GM21526 (cell line): ENCODE measurements around the gene EFCAB10.
A peak's percentile ranks its signal among the peaks of the same experiment; 100 is the strongest.
"Not testable (repeated sequence)": the region's sequence is repeated elsewhere in the genome, so short reads cannot be mapped to it uniquely, and the experiment has no call there.

Experiments
- ATAC-seq: cut with Tn5 transposase; IDR thresholded peaks from one replicate; pipeline ENCODE4 v1.9.1; 2021; ENCODE audit warnings: moderate library complexity; ENCODE audit not compliant: unreplicated experiment, low FRiP score

Gene EFCAB10

GRCh38 chr7:105599551-105599950 is 18.3 kb upstream of the EFCAB10 start:
- no peak for ATAC-seq

DNA sequence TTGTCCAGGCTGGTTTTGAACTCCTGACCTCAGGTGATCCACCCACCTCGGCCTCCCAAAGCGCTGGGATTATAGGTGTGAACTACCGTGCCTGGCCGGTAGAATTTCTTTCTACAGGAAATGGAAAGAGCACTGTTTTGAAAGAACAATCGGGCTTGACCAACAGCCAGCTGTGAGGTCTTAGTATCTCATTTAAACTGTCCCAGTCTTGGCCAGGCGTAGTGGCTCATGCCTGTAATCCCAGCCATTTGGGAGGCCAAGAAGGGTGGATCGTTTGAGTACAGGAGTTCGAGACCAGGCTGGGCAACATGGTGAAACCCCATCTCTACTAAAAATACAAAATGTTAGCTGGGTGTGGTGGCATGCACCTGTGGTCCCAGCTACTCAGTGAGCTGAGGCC is 17.8 kb upstream of the EFCAB10 start:
- ATAC-seq = not testable (repeated sequence)

DNA sequence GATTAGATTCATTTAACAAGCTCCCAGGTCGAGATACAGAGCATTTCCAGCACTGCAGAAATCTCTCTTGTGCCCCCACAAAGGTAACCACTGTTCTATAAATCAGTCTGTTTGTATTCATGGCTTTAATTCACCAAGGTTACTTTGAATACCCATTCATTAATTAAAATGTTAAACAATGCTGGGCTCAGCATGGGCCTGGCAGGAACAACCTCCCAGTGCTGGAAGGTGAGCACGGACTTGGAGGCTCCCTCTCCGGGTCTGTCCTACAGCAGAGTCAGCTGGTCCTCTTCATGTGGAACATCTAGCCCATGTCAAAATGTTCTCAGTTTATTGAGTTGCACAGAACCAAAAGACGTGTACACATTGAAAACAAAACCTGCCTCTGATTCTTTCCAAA is 15.6 kb upstream of the EFCAB10 start:
- ATAC-seq = no peak

DNA sequence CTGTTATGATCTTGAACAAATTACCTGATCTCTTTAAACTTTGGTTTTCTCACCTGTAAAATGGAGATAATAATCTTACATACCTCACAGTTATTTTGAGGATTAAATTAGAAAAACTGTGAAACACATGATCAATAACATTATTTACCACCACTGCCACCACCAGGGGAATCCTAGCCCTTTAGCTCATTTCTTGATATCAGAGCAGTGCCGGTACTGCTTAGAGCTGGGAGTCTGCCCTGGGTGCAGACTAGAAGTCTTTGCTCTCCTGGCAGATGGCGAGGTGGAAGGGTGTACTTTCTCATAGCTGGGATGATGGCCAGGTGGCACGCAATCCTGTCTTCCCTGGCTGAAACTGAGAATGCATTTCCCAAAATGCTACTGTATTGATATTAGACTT is 12.7 kb upstream of the EFCAB10 start:
- ATAC-seq = no peak

DNA sequence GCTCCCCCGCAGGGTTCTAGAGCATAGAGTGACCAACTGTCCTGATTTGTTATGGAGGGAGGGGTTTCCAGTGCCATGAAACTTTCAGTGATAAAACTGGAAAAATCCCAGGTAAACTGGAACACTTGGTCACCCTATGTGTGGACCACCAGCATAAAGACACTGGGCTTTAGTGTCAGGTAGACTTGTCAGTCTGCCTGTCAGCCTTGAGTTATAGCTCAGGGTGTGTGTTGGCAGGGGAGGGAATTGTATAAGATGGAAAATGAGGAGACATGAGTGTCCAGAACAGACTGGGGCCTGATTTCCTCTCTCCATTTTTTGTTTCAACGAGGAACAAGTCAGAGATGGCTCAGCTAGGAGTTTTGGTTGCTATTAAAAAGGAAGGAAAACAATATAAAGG is 10.2 kb upstream of the EFCAB10 start:
- ATAC-seq = no peak

DNA sequence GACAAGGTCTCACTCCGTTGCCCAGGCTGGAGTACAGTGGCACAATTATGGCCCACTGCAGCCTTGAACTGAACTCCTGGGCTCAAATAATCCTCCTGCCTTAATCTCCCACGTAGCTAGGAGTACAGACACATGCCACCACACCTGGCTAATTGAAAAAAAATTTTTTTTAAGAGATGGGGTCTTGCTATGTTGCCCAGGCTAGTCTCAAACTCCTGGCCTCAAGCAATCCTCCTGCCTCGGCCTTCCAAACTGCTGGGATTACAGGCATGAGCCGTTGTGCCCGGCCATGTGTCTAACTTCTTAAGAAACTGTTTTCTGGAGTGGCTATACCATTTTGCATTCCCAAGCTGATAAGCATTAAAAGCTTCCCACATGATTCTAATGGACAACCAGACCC is 9.5 kb upstream of the EFCAB10 start:
- ATAC-seq = no peak

- peak; percentile 82 for ATAC-seq
These were observed 8.2 kb upstream of the EFCAB10 start for GRCh38 chr7:105589356-105590077.

- ATAC-seq = no peak
These were observed 6.8 kb upstream of the EFCAB10 start for GRCh38 chr7:105587909-105588635.

DNA sequence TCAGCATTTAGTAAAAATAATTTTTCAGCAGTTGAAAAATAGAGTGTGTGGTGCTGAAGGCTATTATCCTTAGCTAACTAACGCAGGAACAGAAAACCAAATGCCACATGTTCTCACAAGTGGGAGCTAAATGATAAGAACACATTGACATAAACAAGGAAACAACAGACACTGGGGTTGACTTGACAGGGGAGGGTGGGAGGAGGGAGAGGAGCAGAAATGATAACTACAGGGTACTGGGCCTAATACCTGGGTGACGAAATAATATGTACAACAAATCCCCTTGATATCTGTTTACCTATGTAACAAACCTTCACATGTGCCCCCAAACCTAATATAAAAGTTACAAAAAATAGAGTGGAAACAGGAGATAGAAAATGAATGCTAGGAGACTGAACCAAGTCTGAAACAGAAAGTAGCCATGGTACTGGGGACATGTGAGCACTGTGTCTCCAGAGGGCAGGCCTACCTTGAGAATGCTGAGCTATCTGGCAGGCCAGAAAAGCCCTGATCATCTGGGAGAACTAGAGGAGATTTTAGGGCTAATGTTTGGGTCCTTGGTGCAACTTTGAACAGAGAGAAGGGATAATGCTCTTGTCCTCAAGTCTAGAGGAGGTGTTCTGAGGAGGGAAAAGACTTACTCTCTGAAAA is 4.7 kb upstream of the EFCAB10 start:
- ATAC-seq = no peak

- ATAC-seq = no peak
These were observed 2.9 kb upstream of the EFCAB10 start for GRCh38 chr7:105584165-105584564.

GRCh38 chr7:105583061-105583460 is 1.8 kb upstream of the EFCAB10 start:
- ATAC-seq = no peak

GRCh38 chr7:105580022-105580740 is 1.1 kb downstream of the EFCAB10 start:
- no peak for ATAC-seq

DNA sequence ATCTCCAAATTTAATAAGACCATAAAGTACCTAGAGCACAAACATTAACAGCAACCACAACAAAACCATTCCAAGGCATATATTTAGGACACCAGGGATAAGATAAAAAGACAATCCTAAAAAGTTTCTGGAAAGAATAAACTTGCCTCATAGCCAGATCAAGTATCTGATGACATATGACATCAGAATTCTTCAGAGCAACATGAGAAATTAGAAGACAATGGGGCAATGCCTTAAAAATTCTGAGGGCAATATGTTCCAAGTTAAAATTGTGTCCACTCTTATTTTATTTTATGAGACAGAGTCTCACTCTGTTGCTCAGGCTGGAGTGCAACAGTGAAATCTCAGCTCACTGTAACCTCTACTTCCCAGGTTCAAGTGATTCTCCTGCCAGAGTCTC is 2.8 kb downstream of the EFCAB10 start:
- no peak for ATAC-seq

GRCh38 chr7:105577251-105577650 is 4.0 kb downstream of the EFCAB10 start:
- no peak for ATAC-seq

DNA sequence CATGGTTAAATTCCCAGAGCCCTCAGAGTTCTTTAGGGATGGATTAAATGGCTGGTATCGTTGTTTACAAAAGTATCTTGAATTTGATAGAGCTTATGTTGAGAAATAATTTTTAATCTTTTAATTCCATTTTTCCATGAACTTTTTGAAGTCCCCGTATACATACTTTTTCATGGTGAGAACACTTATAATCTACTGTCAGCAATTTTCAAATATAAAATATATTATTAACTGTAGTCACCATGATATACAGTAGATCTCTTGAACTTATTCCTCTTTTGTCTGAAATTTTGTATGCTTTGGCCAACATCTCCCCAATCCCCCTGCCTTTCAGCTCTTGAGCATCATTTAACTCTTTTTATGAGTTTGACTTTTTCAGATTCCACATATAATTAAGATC is 9.4 kb downstream of the EFCAB10 start:
- ATAC-seq = no peak

- ATAC-seq = no peak
These were observed 13.5 kb downstream of the EFCAB10 start for GRCh38 chr7:105567821-105568220.

DNA sequence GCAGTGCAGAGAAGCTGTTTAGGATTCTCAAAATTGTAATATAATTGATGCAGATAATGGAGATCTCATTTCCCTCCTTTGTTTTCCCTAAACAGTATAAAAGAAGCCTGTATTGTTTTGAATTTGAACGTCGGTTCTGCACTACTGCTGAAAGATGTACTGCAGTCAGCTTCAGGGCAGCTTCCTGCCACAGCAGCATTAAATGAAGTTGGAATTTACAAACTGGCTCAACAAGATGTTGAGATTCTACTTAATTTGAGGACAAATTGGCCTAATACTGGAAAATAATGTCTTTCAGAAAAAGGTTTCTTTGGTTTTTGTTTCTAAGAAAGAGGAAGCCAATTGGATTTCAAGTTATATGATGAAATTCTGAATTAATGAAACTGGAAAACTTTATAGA is 14.3 kb downstream of the EFCAB10 start:
- no peak for ATAC-seq

- no peak for ATAC-seq
These were observed 16.1 kb downstream of the EFCAB10 start for GRCh38 chr7:105565190-105565589.

GRCh38 chr7:105559926-105560325 is 21.4 kb downstream of the EFCAB10 start:
- no peak for ATAC-seq

DNA sequence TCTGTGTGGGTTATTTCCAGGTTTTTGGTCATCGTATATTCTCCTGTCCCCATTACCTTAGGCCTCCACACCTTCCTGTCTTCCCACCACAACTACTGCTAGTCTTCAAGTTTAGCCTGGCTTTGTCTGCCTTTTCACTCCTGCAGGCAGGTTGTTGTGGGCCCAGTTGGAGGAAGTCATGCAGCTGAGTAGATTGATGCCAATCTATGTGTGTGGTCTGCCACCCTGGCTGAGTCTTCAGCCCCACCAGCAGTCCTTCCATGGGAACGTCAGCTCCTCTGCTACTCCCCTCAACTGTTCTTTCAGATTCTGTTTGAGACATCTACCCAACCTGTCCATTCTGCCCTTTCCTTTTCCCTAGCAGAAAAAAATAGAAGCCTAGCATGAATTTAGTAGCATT is 43.0 kb downstream of the EFCAB10 start:
- no peak for ATAC-seq
